PC-9 (cell line): ENCODE data around the gene ZIC4.

ENCODE experiments used
- EZH2 ChIP-seq: fragments of 200-600 bp; sonication (generic); IDR thresholded peaks from 2 replicates; pipeline ENCODE4 v1.8.0; 2017; ENCODE audit warnings: antibody characterized with exemption, low read depth
- TF ChIP-seq, protein P1 (sequence below): fragments of 200-600 bp; sonication (generic); conservative IDR thresholded peaks from 2 replicates; pipeline ENCODE4 v1.6.1; 2017; ENCODE audit warnings: mixed run types, antibody characterized with exemption, mild to moderate bottlenecking, moderate library complexity

DNA sequence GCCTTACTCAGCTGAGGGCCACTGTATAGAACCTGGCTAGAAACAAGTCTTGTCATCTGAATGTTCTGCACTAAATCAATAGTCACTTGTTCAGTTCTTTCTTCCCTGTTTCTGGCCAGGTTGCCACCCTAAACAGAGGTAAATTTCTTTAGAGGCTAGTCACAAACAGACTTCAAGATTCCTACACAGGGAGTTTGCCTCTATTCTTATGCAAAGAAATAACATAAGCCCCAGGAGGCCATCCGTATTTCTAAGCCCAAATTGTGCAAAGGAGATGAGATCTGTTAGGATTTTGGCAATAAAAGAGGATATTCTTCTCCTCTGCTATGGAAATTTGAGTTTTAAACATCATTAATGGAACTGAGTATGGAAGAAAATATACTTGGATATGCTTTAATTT lies 4.9 kb downstream of the ZIC4 start:
- TF ChIP-seq EZH2 = no peak
- TF ChIP-seq, protein P1, sequence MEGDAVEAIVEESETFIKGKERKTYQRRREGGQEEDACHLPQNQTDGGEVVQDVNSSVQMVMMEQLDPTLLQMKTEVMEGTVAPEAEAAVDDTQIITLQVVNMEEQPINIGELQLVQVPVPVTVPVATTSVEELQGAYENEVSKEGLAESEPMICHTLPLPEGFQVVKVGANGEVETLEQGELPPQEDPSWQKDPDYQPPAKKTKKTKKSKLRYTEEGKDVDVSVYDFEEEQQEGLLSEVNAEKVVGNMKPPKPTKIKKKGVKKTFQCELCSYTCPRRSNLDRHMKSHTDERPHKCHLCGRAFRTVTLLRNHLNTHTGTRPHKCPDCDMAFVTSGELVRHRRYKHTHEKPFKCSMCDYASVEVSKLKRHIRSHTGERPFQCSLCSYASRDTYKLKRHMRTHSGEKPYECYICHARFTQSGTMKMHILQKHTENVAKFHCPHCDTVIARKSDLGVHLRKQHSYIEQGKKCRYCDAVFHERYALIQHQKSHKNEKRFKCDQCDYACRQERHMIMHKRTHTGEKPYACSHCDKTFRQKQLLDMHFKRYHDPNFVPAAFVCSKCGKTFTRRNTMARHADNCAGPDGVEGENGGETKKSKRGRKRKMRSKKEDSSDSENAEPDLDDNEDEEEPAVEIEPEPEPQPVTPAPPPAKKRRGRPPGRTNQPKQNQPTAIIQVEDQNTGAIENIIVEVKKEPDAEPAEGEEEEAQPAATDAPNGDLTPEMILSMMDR = no peak
